ENCODE measurements around the gene IKZF1. TPM values are rescaled to one million over a fixed set of nuclear protein-coding genes. Genes with fewer than 3 reads are reported as not detected.

IKZF1 gene
- total RNA-seq, 1 experiment from 2014 or later: 2.3 TPM

DNA sequence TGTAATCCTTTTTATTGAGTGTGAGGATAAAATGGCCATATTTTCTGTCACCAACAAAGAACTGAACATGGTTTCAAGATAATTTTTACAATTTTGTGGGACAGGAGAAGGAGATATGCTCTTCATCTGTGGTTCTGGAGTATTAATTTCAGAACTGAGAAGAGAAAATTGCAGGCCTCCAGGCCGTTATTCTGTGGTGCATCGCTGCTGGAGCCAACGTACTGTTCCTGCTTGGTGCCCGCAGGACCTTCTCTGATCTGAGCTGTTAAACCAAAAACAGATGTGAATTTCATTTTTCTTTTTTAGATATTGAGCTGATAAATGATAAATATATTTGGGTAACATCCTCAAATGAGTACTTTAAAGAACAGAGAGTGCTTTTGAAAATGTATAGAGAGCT lies 63.9 kb downstream of the IKZF1 start:
- ATAC-seq (no peak), DNase-seq (ENCODE audit: low spot score) (no peak)
- Mint-ChIP-seq H3K27me3 (ENCODE audit: low read depth) (no peaks in the 10 kb centered on the region), H3K36me3 (no peaks in the 10 kb centered on the region), H3K4me1 (no peaks in the 10 kb centered on the region), H3K4me3 (no peak overlapping the region), H3K9me3 (no peaks in the 10 kb centered on the region; the same call in 1 of the 2 replicates), H3K27ac (no peak overlapping the region)
- POLR2A ChIA-PET: no interaction called here
- TF ChIP-seq NR1H2 (CRISPR knock-in tag; IDR thresholded peaks at IDR 0.05): no peak
- TF ChIP-seq, protein P1, sequence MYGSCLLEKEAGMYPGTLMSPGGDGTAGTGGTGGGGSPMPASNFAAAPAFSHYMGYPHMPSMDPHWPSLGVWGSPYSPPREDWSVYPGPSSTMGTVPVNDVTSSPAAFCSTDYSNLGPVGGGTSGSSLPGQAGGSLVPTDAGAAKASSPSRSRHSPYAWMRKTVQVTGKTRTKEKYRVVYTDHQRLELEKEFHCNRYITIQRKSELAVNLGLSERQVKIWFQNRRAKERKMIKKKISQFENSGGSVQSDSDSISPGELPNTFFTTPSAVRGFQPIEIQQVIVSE (CRISPR knock-in tag; IDR thresholded peaks at IDR 0.05; ENCODE audit: borderline replicate concordance): no peak
- CTCF ChIA-PET: interaction anchor here (1.1 to 2.7 kb wide), 4 partner anchors 8 to 163 kb away, joined by 3 to 26 read pairs (median 4); no protein-coding TSS in a partner anchor

DNA sequence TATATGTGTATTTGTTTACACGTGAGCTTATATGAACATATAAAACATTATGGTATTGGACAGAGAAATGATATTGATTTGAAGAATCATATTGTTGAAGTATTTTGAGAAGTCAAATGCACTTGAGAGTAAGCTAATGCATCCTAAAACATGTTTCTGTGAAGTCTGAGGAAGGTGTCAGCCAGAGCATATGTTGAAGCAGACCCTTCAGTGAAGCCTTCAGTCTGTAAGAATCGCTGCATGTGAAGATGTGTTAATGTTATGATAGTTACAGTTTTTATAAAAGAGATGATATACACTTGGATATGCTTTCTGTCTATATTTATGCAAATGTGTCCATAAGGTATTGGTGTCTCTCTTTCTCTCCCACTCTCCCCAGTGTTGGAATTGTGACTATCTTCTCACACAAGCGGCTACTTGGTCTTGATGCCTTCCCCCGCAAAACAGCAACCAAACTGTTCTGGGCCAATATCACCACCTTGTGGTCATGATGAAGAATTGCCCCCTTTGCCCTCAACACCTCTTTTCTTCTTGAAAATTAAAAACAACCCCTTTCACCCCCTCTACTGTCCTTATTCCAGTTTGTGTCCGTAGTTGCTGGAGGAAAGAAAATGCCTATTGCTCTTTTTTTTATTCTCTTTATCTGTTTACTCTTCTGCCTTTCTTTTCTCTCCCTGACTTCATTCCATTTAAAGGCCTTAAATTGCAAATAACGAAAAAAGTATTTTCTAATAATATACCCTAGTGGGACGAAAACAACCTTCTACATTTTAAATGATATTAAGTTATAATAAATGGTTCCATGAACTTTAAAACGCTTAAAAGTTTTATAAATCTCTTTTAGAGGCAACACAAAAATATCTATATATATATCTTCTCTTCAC lies 64.9 kb downstream of the IKZF1 start:
- Mint-ChIP-seq H3K36me3 (no peaks in the 10 kb centered on the region), H3K27me3 (ENCODE audit: low read depth) (no peaks in the 10 kb centered on the region), H3K4me3 (no peak overlapping the region), H3K27ac (no peak overlapping the region), H3K4me1 (no peaks in the 10 kb centered on the region), H3K9me3 (no peaks in the 10 kb centered on the region)
- CTCF ChIA-PET: interaction anchor here (1.1 to 2.7 kb wide), 3 partner anchors 49 to 164 kb away, joined by 3 to 26 read pairs (median 5); no protein-coding TSS in a partner anchor
- ATAC-seq: peak; percentile 86
- POLR2A ChIA-PET: no interaction called here
- TF ChIP-seq, protein P2, sequence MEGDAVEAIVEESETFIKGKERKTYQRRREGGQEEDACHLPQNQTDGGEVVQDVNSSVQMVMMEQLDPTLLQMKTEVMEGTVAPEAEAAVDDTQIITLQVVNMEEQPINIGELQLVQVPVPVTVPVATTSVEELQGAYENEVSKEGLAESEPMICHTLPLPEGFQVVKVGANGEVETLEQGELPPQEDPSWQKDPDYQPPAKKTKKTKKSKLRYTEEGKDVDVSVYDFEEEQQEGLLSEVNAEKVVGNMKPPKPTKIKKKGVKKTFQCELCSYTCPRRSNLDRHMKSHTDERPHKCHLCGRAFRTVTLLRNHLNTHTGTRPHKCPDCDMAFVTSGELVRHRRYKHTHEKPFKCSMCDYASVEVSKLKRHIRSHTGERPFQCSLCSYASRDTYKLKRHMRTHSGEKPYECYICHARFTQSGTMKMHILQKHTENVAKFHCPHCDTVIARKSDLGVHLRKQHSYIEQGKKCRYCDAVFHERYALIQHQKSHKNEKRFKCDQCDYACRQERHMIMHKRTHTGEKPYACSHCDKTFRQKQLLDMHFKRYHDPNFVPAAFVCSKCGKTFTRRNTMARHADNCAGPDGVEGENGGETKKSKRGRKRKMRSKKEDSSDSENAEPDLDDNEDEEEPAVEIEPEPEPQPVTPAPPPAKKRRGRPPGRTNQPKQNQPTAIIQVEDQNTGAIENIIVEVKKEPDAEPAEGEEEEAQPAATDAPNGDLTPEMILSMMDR (IDR thresholded peaks at IDR 0.05): peak; percentile 71
- TF ChIP-seq JAZF1 (CRISPR knock-in tag; IDR thresholded peaks at IDR 0.05): no peak
- no peak for DNase-seq (ENCODE audit: low spot score)

DNA sequence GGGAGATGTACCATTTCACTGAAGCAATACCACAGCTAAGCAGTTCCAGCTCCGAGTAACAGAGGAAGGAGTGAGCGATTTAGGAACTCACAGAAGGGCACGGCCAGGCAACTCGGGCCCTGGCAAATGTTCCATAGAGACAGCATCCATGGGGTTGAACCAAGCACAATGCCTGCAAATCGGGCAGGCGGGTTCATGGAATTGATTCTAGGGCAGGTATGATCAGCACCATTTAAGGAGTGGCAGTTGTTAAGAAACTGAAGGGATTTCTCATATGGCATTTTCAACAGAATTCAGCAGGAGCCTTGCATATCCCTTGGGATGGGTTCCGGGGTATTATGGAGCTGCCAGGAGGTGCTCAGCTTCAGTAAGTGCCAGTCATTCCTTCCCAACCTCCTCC lies 66.4 kb downstream of the IKZF1 start:
- Mint-ChIP-seq H3K4me1 (no peaks in the 10 kb centered on the region; the same call in 1 of the 2 replicates), H3K9me3 (no peaks in the 10 kb centered on the region), H3K4me3 (no peak overlapping the region), H3K27ac (no peak overlapping the region), H3K27me3 (ENCODE audit: low read depth) (no peaks in the 10 kb centered on the region), H3K36me3 (0 out of 2 replicates have a peak, but pooled peaks cover 2% of the 10 kb centered on the region)
- CTCF ChIA-PET: interaction anchor here (1.6 kb wide), 1 partner anchor 47 kb away, joined by 6 read pairs; no protein-coding TSS in a partner anchor
- ATAC-seq (no peak), DNase-seq (ENCODE audit: low spot score) (no peak)
- no peak for TF ChIP-seq TP53 (CRISPR knock-in tag; IDR thresholded peaks at IDR 0.05)
- TF ChIP-seq, protein P3, sequence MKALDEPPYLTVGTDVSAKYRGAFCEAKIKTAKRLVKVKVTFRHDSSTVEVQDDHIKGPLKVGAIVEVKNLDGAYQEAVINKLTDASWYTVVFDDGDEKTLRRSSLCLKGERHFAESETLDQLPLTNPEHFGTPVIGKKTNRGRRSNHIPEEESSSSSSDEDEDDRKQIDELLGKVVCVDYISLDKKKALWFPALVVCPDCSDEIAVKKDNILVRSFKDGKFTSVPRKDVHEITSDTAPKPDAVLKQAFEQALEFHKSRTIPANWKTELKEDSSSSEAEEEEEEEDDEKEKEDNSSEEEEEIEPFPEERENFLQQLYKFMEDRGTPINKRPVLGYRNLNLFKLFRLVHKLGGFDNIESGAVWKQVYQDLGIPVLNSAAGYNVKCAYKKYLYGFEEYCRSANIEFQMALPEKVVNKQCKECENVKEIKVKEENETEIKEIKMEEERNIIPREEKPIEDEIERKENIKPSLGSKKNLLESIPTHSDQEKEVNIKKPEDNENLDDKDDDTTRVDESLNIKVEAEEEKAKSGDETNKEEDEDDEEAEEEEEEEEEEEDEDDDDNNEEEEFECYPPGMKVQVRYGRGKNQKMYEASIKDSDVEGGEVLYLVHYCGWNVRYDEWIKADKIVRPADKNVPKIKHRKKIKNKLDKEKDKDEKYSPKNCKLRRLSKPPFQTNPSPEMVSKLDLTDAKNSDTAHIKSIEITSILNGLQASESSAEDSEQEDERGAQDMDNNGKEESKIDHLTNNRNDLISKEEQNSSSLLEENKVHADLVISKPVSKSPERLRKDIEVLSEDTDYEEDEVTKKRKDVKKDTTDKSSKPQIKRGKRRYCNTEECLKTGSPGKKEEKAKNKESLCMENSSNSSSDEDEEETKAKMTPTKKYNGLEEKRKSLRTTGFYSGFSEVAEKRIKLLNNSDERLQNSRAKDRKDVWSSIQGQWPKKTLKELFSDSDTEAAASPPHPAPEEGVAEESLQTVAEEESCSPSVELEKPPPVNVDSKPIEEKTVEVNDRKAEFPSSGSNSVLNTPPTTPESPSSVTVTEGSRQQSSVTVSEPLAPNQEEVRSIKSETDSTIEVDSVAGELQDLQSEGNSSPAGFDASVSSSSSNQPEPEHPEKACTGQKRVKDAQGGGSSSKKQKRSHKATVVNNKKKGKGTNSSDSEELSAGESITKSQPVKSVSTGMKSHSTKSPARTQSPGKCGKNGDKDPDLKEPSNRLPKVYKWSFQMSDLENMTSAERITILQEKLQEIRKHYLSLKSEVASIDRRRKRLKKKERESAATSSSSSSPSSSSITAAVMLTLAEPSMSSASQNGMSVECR (CRISPR knock-in tag; IDR thresholded peaks at IDR 0.05; ENCODE audit: borderline replicate concordance): no peak
- TF ChIP-seq ATF1 (CRISPR knock-in tag; IDR thresholded peaks at IDR 0.05): no peak
- TF ChIP-seq, protein P4, sequence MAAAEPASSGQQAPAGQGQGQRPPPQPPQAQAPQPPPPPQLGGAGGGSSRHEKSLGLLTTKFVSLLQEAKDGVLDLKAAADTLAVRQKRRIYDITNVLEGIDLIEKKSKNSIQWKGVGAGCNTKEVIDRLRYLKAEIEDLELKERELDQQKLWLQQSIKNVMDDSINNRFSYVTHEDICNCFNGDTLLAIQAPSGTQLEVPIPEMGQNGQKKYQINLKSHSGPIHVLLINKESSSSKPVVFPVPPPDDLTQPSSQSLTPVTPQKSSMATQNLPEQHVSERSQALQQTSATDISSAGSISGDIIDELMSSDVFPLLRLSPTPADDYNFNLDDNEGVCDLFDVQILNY (CRISPR knock-in tag; IDR thresholded peaks at IDR 0.05): no peak
- TF ChIP-seq, protein P5, sequence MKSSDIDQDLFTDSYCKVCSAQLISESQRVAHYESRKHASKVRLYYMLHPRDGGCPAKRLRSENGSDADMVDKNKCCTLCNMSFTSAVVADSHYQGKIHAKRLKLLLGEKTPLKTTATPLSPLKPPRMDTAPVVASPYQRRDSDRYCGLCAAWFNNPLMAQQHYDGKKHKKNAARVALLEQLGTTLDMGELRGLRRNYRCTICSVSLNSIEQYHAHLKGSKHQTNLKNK (CRISPR knock-in tag; IDR thresholded peaks at IDR 0.05): no peak
- TF ChIP-seq, protein P6, sequence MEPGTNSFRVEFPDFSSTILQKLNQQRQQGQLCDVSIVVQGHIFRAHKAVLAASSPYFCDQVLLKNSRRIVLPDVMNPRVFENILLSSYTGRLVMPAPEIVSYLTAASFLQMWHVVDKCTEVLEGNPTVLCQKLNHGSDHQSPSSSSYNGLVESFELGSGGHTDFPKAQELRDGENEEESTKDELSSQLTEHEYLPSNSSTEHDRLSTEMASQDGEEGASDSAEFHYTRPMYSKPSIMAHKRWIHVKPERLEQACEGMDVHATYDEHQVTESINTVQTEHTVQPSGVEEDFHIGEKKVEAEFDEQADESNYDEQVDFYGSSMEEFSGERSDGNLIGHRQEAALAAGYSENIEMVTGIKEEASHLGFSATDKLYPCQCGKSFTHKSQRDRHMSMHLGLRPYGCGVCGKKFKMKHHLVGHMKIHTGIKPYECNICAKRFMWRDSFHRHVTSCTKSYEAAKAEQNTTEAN (CRISPR knock-in tag; IDR thresholded peaks at IDR 0.05): no peak
- no peak for TF ChIP-seq NFATC4 (CRISPR knock-in tag; IDR thresholded peaks at IDR 0.05)
- no peak for TF ChIP-seq ZNF232 (CRISPR knock-in tag; IDR thresholded peaks at IDR 0.05)
- TF ChIP-seq ZBTB21 (CRISPR knock-in tag; IDR thresholded peaks at IDR 0.05; ENCODE audit: borderline replicate concordance): no peak
- TF ChIP-seq, protein P7, sequence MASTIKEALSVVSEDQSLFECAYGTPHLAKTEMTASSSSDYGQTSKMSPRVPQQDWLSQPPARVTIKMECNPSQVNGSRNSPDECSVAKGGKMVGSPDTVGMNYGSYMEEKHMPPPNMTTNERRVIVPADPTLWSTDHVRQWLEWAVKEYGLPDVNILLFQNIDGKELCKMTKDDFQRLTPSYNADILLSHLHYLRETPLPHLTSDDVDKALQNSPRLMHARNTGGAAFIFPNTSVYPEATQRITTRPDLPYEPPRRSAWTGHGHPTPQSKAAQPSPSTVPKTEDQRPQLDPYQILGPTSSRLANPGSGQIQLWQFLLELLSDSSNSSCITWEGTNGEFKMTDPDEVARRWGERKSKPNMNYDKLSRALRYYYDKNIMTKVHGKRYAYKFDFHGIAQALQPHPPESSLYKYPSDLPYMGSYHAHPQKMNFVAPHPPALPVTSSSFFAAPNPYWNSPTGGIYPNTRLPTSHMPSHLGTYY (CRISPR knock-in tag; IDR thresholded peaks at IDR 0.05): no peak
- no peak for TF ChIP-seq MYBL2 (CRISPR knock-in tag; IDR thresholded peaks at IDR 0.05)
- no peak for TF ChIP-seq ETV6 (CRISPR knock-in tag; IDR thresholded peaks at IDR 0.05)
- POLR2A ChIA-PET: no interaction called here

Measured in WTC11 (cell line).